IPS-18a (cell line): Measurements from ENCODE around the gene TNFRSF11A.

Experiments used
- H3K27ac ChIP-seq: one replicate; pipeline ENCODE4 v1.5.1; 2013; ENCODE audit warnings: low read length
- H3K27me3 ChIP-seq: one replicate; pipeline ENCODE4 v1.6.1; 2013; ENCODE audit warnings: mild to moderate bottlenecking, low read length; ENCODE audit not compliant: control insufficient read depth, insufficient read depth
- H3K36me3 ChIP-seq: one replicate; pipeline ENCODE4 v1.6.1; 2013; ENCODE audit warnings: low read depth, low read length; ENCODE audit not compliant: control insufficient read depth
- H3K4me1 ChIP-seq: one replicate; pipeline ENCODE4 v1.6.1; 2013; ENCODE audit warnings: low read depth, low read length; ENCODE audit not compliant: control insufficient read depth
- H3K4me3 ChIP-seq: one replicate; pipeline ENCODE4 v1.5.1; 2013; ENCODE audit warnings: low read length
- H3K9ac ChIP-seq: one replicate; pipeline ENCODE4 v1.6.1; 2013; ENCODE audit warnings: mild to moderate bottlenecking, low read length, moderate library complexity
- H3K9me3 ChIP-seq: one replicate; pipeline ENCODE4 v1.6.1; 2013; ENCODE audit warnings: low read depth, low read length; ENCODE audit not compliant: control insufficient read depth

The TNFRSF11A gene

DNA sequence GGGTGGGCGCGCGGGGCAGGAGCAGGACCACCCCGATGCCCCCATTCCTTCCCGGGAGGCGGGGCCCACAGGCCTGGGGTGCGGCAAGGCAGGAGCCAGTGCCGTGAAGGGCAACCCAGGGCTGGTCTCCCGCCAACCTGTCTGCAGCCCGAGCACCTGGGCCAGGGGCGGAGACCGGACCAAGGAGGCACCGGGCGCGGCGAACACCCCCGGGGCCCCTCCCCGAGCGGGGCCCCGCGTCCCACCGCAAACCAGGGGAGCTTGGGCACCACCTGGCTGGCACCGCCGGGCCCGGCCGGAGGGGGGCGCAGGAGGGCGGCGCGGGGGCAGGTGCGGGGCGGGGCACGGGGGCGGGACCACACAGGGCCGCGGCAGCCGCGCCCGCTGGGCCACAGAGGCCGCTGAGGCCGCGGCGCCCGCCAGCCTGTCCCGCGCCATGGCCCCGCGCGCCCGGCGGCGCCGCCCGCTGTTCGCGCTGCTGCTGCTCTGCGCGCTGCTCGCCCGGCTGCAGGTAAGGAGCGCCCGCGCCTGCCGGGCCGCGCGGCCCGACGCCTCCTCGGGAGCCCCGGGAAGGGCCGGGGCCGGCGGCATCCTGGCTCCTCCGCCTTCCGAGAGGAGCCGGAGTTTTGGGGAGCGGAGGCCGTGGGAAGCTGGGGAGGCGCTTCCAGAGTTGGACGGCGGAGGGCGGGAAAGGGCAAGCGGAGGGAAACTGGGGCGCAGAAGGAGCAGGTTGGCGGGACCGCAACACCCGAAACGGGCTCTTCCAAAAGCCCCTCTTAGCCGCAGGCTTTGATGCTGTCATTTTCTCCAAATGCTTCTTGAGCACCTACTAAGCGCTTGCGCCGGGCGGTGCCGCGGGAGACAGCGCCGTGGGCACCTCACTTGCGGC, at the start of gene TNFRSF11A:
TSS of gene TNFRSF11A (plus strand) at position 394 of the 889 bp plus-strand sequence. CDS start at position 437, 43 bp downstream.
- Histone ChIP-seq H3K9me3 (no peaks in the 10 kb centered on the region), H3K27ac (peak within 1 kb of the TSS; percentile 63), H3K36me3 (no peaks in the 10 kb centered on the region), H3K4me1 (peaks cover 53% of the 10 kb centered on the region), H3K4me3 (peak within 1 kb of the TSS; percentile 74), H3K9ac (peak within 1 kb of the TSS; percentile 53), H3K27me3 (peaks cover 50% of the 10 kb centered on the region)

GRCh38 chr18:62277045-62277444, 48.1 kb upstream of the TNFRSF11A start:
- Histone ChIP-seq H3K9me3 (no peaks in the 10 kb centered on the region), H3K4me1 (peaks cover 13% of the 10 kb centered on the region), H3K4me3 (no peak overlapping the region), H3K27me3 (no peaks in the 10 kb centered on the region), H3K27ac (no peak overlapping the region), H3K9ac (no peak overlapping the region), H3K36me3 (peaks cover 14% of the 10 kb centered on the region)

DNA sequence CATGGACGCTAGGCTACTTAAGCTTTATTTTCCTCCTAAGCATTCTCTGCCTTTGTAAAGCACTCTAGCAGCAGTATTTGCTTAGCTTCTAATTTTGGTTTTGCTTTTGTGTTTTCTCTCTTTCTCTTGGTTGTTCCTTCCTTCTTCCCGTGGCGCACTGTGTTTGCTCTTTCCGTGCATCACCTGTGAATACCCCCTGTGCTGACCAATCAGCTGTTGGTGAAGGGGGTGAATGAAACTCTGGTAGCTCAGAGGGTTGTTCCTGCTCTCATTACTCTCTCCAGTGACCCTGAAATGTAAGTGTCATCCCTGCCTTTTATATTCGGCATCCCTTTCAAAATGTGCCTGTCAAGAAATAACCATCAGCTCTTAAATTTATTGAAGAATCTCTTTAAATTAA, 45.5 kb upstream of the TNFRSF11A start:
- Histone ChIP-seq H3K9me3 (no peaks in the 10 kb centered on the region), H3K4me1 (peaks cover 13% of the 10 kb centered on the region), H3K9ac (no peak overlapping the region), H3K4me3 (no peak overlapping the region), H3K27me3 (no peaks in the 10 kb centered on the region), H3K36me3 (peaks cover 18% of the 10 kb centered on the region), H3K27ac (peak overlapping the region; percentile 73)

DNA sequence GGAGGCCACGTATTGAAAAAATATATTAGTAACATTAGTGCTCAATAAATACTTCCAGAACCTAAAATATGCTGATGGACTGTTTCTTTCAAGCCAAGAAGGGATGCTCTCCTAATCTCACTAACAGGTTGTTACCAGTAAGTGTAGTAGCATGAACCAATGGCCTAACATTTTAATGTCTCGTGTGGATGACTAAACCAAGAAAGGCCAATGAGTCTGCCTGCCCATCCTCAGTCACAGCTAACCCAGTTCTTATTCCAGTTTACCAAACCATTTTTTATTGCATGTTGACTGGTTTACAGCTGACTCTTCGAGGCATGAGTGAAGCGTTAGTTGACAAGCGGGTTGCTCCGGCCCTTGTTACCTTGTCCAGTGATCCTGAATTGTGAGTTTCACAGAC, 45.1 kb upstream of the TNFRSF11A start:
- H3K4me1 ChIP-seq: peaks cover 13% of the 10 kb centered on the region
- H3K27me3 ChIP-seq: no peaks in the 10 kb centered on the region
- H3K4me3 ChIP-seq: no peak overlapping the region
- no peak overlapping the region for H3K27ac ChIP-seq
- peaks cover 17% of the 10 kb centered on the region for H3K36me3 ChIP-seq
- H3K9me3 ChIP-seq: no peaks in the 10 kb centered on the region
- no peak overlapping the region for H3K9ac ChIP-seq

GRCh38 chr18:62280786-62281185, 44.3 kb upstream of the TNFRSF11A start:
- H3K9me3 ChIP-seq: no peaks in the 10 kb centered on the region
- H3K27me3 ChIP-seq: no peaks in the 10 kb centered on the region
- H3K27ac ChIP-seq: no peak overlapping the region
- peaks cover 13% of the 10 kb centered on the region for H3K4me1 ChIP-seq
- peaks cover 21% of the 10 kb centered on the region for H3K36me3 ChIP-seq
- no peak overlapping the region for H3K4me3 ChIP-seq
- H3K9ac ChIP-seq: no peak overlapping the region

GRCh38 chr18:62281684-62282083, 43.4 kb upstream of the TNFRSF11A start:
- H3K9me3 ChIP-seq: no peaks in the 10 kb centered on the region
- no peak overlapping the region for H3K27ac ChIP-seq
- H3K4me3 ChIP-seq: no peak overlapping the region
- peaks cover 13% of the 10 kb centered on the region for H3K4me1 ChIP-seq
- peaks cover 21% of the 10 kb centered on the region for H3K36me3 ChIP-seq
- H3K27me3 ChIP-seq: no peaks in the 10 kb centered on the region
- H3K9ac ChIP-seq: no peak overlapping the region

GRCh38 chr18:62282188-62282629, 42.9 kb upstream of the TNFRSF11A start:
- H3K27ac ChIP-seq: no peak overlapping the region
- no peaks in the 10 kb centered on the region for H3K9me3 ChIP-seq
- no peak overlapping the region for H3K4me3 ChIP-seq
- H3K27me3 ChIP-seq: no peaks in the 10 kb centered on the region
- peaks cover 18% of the 10 kb centered on the region for H3K36me3 ChIP-seq
- H3K4me1 ChIP-seq: peaks cover 13% of the 10 kb centered on the region
- H3K9ac ChIP-seq: no peak overlapping the region

GRCh38 chr18:62284637-62285036, 40.5 kb upstream of the TNFRSF11A start:
- Histone ChIP-seq H3K27me3 (no peaks in the 10 kb centered on the region), H3K36me3 (peaks cover 24% of the 10 kb centered on the region), H3K4me3 (no peak overlapping the region), H3K9me3 (no peaks in the 10 kb centered on the region), H3K4me1 (peaks cover 4% of the 10 kb centered on the region), H3K27ac (no peak overlapping the region), H3K9ac (no peak overlapping the region)

GRCh38 chr18:62285281-62285680, 39.8 kb upstream of the TNFRSF11A start:
- Histone ChIP-seq H3K27ac (no peak overlapping the region), H3K4me3 (no peak overlapping the region), H3K27me3 (no peaks in the 10 kb centered on the region), H3K9me3 (no peaks in the 10 kb centered on the region), H3K9ac (no peak overlapping the region), H3K4me1 (no peaks in the 10 kb centered on the region), H3K36me3 (peaks cover 25% of the 10 kb centered on the region)

DNA sequence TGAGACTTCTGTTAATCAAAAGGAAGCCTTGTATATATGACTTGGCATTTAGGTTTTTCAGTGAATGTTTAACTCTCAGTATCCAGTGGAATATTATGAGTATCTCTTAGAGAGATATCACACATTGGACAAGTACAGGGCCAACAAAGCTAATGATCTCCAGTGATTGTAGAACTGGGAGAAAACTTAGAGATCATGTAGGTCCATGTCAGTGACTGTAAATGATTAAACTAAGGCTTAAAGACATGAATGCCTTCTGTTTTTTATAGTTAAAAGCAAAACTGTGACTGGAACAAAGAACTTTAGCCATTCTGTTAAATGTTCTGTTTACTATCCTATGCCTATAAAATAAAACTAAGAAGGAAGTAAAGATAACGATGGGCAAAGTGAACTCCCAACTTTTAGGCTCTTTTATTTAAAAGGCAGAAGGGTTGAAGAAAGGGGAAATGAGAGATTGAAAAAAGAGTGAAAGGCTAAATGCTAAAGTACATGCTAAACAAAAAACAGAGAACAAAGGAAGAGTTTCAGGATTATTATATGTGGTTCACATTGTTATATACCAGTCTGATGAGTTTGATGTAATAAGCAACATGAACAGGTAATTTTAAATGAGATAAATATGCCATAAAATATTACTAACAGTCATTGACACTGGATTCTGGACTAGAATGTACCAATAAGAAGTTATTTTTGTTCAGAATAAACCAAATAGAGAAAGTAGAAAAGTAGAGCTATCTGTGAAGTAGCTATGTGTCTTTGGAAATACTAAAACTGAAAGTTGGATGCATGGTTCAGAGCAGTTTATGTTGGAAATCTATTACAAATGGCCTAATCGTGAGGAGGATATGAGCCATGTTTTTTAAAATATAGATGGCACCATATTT, 37.1 kb upstream of the TNFRSF11A start:
- Histone ChIP-seq H3K9ac (no peak overlapping the region), H3K27ac (no peak overlapping the region), H3K36me3 (peaks cover 21% of the 10 kb centered on the region), H3K4me3 (no peak overlapping the region), H3K9me3 (no peaks in the 10 kb centered on the region), H3K4me1 (no peaks in the 10 kb centered on the region), H3K27me3 (no peaks in the 10 kb centered on the region)

DNA sequence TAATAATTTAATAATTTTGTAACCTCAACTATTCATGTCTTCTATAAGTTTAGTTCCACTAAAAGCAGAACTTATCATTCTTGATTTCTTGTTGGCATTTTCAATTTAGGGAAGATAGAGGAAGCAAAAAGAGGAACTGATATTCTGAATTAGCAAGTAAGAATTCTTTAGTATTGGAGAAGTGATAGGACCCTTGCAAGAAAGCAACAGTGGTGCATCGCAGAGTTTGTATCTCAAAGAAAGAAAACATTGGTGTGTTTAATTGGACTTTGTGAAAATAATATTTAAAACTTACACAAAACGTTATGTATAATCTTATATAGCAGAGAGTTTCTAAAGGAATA, 36.5 kb upstream of the TNFRSF11A start:
- H3K4me1 ChIP-seq: no peaks in the 10 kb centered on the region
- H3K27ac ChIP-seq: no peak overlapping the region
- H3K4me3 ChIP-seq: no peak overlapping the region
- H3K27me3 ChIP-seq: no peaks in the 10 kb centered on the region
- H3K9ac ChIP-seq: no peak overlapping the region
- H3K9me3 ChIP-seq: no peaks in the 10 kb centered on the region
- peaks cover 16% of the 10 kb centered on the region for H3K36me3 ChIP-seq
